Endothelial cell of umbilical vein (primary cell): ENCODE measurements around the gene OR10A2. TPM values are rescaled to one million over a fixed set of nuclear protein-coding genes. Genes with fewer than 3 reads are reported as not detected.

ENCODE experiments used
- BruUV-seq: library from RNA; stranded (reverse); fragments of 400-500 nt; replicated peaks from 2 replicates; lab custom pipeline; 2021; lab: Mats Ljungman, UMichigan
- CTCF ChIA-PET: fragments of 300-600, 350-600 bp; sonication (Branson Sonifier 250); formaldehyde crosslinking; loops from one replicate; lab custom pipeline; 2021; ENCODE audit warnings: antibody characterized with exemption, inconsistent platforms; lab: Charles Lee
- POLR2A ChIA-PET: fragments of 300-600, 350-600 bp; sonication (Branson Sonifier 250); formaldehyde crosslinking; loops from one replicate; lab custom pipeline; 2021; ENCODE audit warnings: antibody characterized with exemption, inconsistent platforms; lab: Charles Lee
- DNase-seq: peaks from one replicate; pipeline ENCODE4 v3.0.0-alpha.2; 2011; ENCODE audit warnings: low read depth, low spot score
- FAIRE-seq: peaks from 2 replicates; lab custom pipeline; 2011; peaks lifted over from hg19 to GRCh38; lab: Jason Lieb, UNC
- H2AFZ ChIP-seq: 2 replicates; pipeline ENCODE4 v1.6.0; 2012; ENCODE audit warnings: low read depth, low read length, control low read depth, inconsistent platforms
- H3K27ac ChIP-seq: 2 replicates; pipeline ENCODE4 v1.5.1; 2011; ENCODE audit warnings: low read depth, mild to moderate bottlenecking, control low read depth, low read length, moderate library complexity; ENCODE audit not compliant: insufficient read depth
- H3K27me3 ChIP-seq, 2 experiments: 2 replicates each; pipeline versions ENCODE4 v1.6.0 to v1.6.1; 2011; ENCODE audit warnings: low read length in 2 of 2, mixed read lengths in 1 of 2; ENCODE audit not compliant: control insufficient read depth in 2 of 2, insufficient read depth in 2 of 2
- H3K36me3 ChIP-seq, 2 experiments: 2 replicates in 1 of 2; 3 replicates in 1 of 2; pipeline ENCODE4 v1.5.1; 2011; ENCODE audit warnings: low read length in 2 of 2, mild to moderate bottlenecking in 1 of 2, moderate library complexity in 1 of 2; ENCODE audit not compliant: control insufficient read depth in 2 of 2, insufficient read depth in 2 of 2; ENCODE audit errors: extremely low read depth in 1 of 2
- H3K4me1 ChIP-seq: 3 replicates; pipeline ENCODE4 v1.5.1; 2011; ENCODE audit warnings: mild to moderate bottlenecking, low read length; ENCODE audit not compliant: control insufficient read depth, insufficient read depth; ENCODE audit errors: extremely low read depth
- H3K4me2 ChIP-seq: 2 replicates; pipeline ENCODE4 v1.6.1; 2011; ENCODE audit warnings: low read length, control low read depth, mixed read lengths; ENCODE audit not compliant: insufficient read depth
- H3K4me3 ChIP-seq, 3 experiments: fragments of 200-600 bp in 1 of 3; sonication (generic), shearing (Covaris generic) in 1 of 3; replicated peaks in 1 of 3; 2 replicates each; pipeline ENCODE4 v1.5.1; 2011 to 2016; ENCODE audit warnings: control low read depth in 3 of 3, low read length in 3 of 3, mild to moderate bottlenecking in 2 of 3, inconsistent platforms in 1 of 3, low read depth in 1 of 3, moderate library complexity in 1 of 3; ENCODE audit not compliant: insufficient read depth in 1 of 3
- H3K79me2 ChIP-seq: 2 replicates; pipeline ENCODE4 v1.6.0; 2012; ENCODE audit warnings: low read length, inconsistent platforms; ENCODE audit not compliant: control insufficient read depth, insufficient read depth
- H3K9ac ChIP-seq: replicated peaks from 2 replicates; pipeline ENCODE3; 2011; ENCODE audit warnings: low read length, control low read depth; ENCODE audit not compliant: insufficient read depth; ENCODE audit errors: extremely low read depth
- H3K9me1 ChIP-seq: replicated peaks from 3 replicates; pipeline ENCODE4 v1.6.0; 2011; ENCODE audit warnings: mild to moderate bottlenecking, low read length; ENCODE audit not compliant: control insufficient read depth, insufficient read depth; ENCODE audit errors: extremely low read depth
- H3K9me3 ChIP-seq: replicated peaks from 2 replicates; pipeline ENCODE4 v1.5.1; 2012; ENCODE audit warnings: low read length, inconsistent platforms; ENCODE audit not compliant: control insufficient read depth, insufficient read depth
- H4K20me1 ChIP-seq: replicated peaks from 2 replicates; pipeline ENCODE3; 2011; ENCODE audit warnings: mild to moderate bottlenecking, low read length; ENCODE audit not compliant: control insufficient read depth, insufficient read depth; ENCODE audit errors: extremely low read depth
- EZH2 ChIP-seq: IDR thresholded peaks from 2 replicates; pipeline ENCODE4 v1.6.1; 2012; ENCODE audit warnings: borderline replicate concordance, low read depth, mild to moderate bottlenecking, moderate library complexity, low read length, inconsistent platforms; ENCODE audit not compliant: severe bottlenecking
- FOS ChIP-seq: IDR thresholded peaks from 2 replicates; pipeline ENCODE4 v1.6.1; 2011; ENCODE audit warnings: mild to moderate bottlenecking, low read length, moderate library complexity, borderline replicate concordance; ENCODE audit not compliant: insufficient read depth
- GATA2 ChIP-seq: IDR thresholded peaks from 2 replicates; pipeline ENCODE4 v1.7.0; 2011; ENCODE audit warnings: low read depth, mild to moderate bottlenecking, moderate library complexity, mixed read lengths, low read length; ENCODE audit not compliant: insufficient read length, insufficient read depth
- JUN ChIP-seq: IDR thresholded peaks from 2 replicates; pipeline ENCODE4 v1.6.1; 2011; ENCODE audit warnings: borderline replicate concordance, low read depth; ENCODE audit not compliant: insufficient read length, insufficient read depth
- MYC ChIP-seq: IDR thresholded peaks from one replicate; pipeline ENCODE4 v1.6.1; 2011; ENCODE audit warnings: mild to moderate bottlenecking, low read depth, low read length
- POLR2A ChIP-seq: IDR thresholded peaks from 2 replicates; pipeline ENCODE4 v1.6.1; 2012; ENCODE audit warnings: low read depth, mild to moderate bottlenecking, control low read depth, low read length
- POLR2AphosphoS5 ChIP-seq: IDR thresholded peaks from 2 replicates; pipeline ENCODE4 v1.6.1; 2012; ENCODE audit warnings: low read depth, mild to moderate bottlenecking, control low read depth, low read length, moderate library complexity; ENCODE audit not compliant: insufficient read depth
- dilution Hi-C: fragments of 300-500 bp; cut with MboI; formaldehyde crosslinking; loops from one replicate; pipeline ENCODE4 v1.15.0; 2019; ENCODE audit warnings: low sequenced_read_pairs; ENCODE audit not compliant: extremely low pct_ligation_motif_present
- intact Hi-C: fragments of 100-400 bp; cut with micrococcal nuclease; formaldehyde crosslinking; loops from one replicate; pipeline ENCODE4 v1.10.0; 2022
- polyA plus RNA-seq, 4 experiments: library from polyadenylated mRNA; depleted of rRNA in 3 of 4; stranded (reverse) in 3 of 4; unstranded in 1 of 4; fragments of >200 nt; gene quantifications; 2 replicates each; pipeline versions ENCODE4 v1.2.1 to v1.2.3, GENCODE V29; 2011 to 2012; ENCODE audit warnings: missing spikeins in 1 of 4
- total RNA-seq: library from RNA; stranded (reverse); gene quantifications from 2 replicates; pipeline ENCODE4 v1.2.3, GENCODE V29; 2021
- TF ChIP-seq, protein P1 (sequence below), 2 donors: IDR thresholded peaks; 1 replicate in 1 of 2; 2 replicates in 1 of 2; pipeline ENCODE4 v1.5.1; 2011; ENCODE audit warnings: low read length in 2 of 2, mild to moderate bottlenecking in 2 of 2, moderate library complexity in 2 of 2, control low read depth in 1 of 2, inconsistent platforms in 1 of 2, low read depth in 1 of 2; ENCODE audit not compliant: insufficient read depth in 1 of 2; ENCODE audit errors: extremely low read depth in 1 of 2
- TF ChIP-seq, protein P2 (sequence below): IDR thresholded peaks from 2 replicates; pipeline ENCODE4 v1.6.1; 2011; ENCODE audit not compliant: insufficient read depth, insufficient read length

OR10A2 gene
- total and polyA plus RNA-seq, 2 donors (not counting 3 experiments of a cell fraction or from before 2014, with no cell fraction given) = not detected

DNA sequence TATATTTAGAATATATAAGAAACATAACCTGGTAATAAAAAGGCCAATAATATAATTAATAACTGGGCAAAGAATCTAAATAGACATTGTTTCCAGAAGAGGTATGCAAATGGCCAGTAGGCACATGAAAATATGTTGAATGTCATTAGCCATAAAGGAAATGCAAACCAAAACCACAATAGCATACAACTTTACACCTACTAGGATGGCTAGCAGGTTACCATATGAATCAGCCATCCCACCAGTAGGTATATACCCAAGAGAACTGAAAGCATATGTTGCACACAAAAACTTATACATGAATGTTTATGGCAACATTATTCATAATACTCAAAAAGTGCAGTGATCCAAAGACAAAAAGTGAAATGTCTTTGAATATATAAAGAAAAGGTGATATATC, 32.2 kb downstream of the OR10A2 start:
- H3K27ac ChIP-seq = no peak overlapping the region
- dilution Hi-C loops = no loop called here
- CTCF ChIA-PET = no interaction called here
- no peaks in the 10 kb centered on the region for H3K9me1 ChIP-seq
- no peak overlapping the region for H3K9ac ChIP-seq
- intact Hi-C loops = no loop called here
- no peaks in the 10 kb centered on the region for H4K20me1 ChIP-seq
- H3K9me3 ChIP-seq = no peaks in the 10 kb centered on the region
- H3K36me3 ChIP-seq = no peaks in the 10 kb centered on the region
- no TSS peak for BruUV-seq
- no peaks in the 10 kb centered on the region for H3K27me3 ChIP-seq
- no peaks in the 10 kb centered on the region for H3K4me1 ChIP-seq
- H3K79me2 ChIP-seq = no peaks in the 10 kb centered on the region
- H3K4me2 ChIP-seq = no peak overlapping the region
- DNase-seq (no peak), FAIRE-seq (no peak)
- TF ChIP-seq, protein P1, sequence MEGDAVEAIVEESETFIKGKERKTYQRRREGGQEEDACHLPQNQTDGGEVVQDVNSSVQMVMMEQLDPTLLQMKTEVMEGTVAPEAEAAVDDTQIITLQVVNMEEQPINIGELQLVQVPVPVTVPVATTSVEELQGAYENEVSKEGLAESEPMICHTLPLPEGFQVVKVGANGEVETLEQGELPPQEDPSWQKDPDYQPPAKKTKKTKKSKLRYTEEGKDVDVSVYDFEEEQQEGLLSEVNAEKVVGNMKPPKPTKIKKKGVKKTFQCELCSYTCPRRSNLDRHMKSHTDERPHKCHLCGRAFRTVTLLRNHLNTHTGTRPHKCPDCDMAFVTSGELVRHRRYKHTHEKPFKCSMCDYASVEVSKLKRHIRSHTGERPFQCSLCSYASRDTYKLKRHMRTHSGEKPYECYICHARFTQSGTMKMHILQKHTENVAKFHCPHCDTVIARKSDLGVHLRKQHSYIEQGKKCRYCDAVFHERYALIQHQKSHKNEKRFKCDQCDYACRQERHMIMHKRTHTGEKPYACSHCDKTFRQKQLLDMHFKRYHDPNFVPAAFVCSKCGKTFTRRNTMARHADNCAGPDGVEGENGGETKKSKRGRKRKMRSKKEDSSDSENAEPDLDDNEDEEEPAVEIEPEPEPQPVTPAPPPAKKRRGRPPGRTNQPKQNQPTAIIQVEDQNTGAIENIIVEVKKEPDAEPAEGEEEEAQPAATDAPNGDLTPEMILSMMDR (IDR thresholded peaks at IDR 0.05; ENCODE audit: extremely low read depth in 1 of 2, insufficient read depth in 1 of 2, low read depth in 1 of 2, low read length in 2 of 2) = no peak
- TF ChIP-seq POLR2AphosphoS5 (no peak), EZH2 (no peak), POLR2A (no peak), GATA2 (no peak), FOS (no peak), JUN (no peak), MYC (no peak)
- TF ChIP-seq, protein P2, sequence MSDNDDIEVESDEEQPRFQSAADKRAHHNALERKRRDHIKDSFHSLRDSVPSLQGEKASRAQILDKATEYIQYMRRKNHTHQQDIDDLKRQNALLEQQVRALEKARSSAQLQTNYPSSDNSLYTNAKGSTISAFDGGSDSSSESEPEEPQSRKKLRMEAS = no peak
- H3K4me3 ChIP-seq = no peak overlapping the region
- POLR2A ChIA-PET = no interaction called here
- H2AFZ ChIP-seq = no peak overlapping the region
